ENCODE measurements around the gene PLXND1.
A peak's percentile ranks its signal among the peaks of the same experiment; 100 is the strongest.
"Not testable (repeated sequence)": the region's sequence is repeated elsewhere in the genome, so short reads cannot be mapped to it uniquely, and the experiment has no call there.

PLXND1 gene

GRCh38 chr3:129606636-129607390, at the start of gene PLXND1:
Gene PLXND1 (minus strand): TSS chr3:129606676. CDS start chr3:129606639, 37 bp downstream.
- DNase-seq: peak; percentile 31

DNA sequence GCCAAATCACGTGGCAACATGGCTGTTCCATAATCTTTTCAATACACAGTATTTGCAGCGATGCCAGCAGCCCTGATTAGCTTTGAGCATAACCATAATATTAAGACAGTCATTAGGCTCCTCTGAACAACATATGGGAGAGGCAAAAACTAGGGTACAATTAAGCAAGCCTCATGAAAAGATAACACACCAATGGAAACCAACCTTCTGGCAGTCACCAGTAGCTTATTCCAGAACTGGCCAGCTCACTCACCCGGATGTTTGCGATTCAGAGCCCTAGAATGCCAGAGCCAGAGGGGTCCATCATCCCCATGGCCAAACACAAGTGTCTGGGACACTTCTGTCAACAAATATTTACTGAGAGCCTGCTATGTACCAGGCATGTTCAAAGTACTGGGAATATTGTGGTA, 48.8 kb upstream of the PLXND1 start:
- no peak for DNase-seq

- no peak for DNase-seq
Observed at GRCh38 chr3:129654131-129654530, 47.7 kb upstream of the PLXND1 start.

- no peak for DNase-seq
Observed at GRCh38 chr3:129653019-129653418, 46.5 kb upstream of the PLXND1 start.

- DNase-seq: no peak
Observed at GRCh38 chr3:129651435-129652202, 45.1 kb upstream of the PLXND1 start.

DNA sequence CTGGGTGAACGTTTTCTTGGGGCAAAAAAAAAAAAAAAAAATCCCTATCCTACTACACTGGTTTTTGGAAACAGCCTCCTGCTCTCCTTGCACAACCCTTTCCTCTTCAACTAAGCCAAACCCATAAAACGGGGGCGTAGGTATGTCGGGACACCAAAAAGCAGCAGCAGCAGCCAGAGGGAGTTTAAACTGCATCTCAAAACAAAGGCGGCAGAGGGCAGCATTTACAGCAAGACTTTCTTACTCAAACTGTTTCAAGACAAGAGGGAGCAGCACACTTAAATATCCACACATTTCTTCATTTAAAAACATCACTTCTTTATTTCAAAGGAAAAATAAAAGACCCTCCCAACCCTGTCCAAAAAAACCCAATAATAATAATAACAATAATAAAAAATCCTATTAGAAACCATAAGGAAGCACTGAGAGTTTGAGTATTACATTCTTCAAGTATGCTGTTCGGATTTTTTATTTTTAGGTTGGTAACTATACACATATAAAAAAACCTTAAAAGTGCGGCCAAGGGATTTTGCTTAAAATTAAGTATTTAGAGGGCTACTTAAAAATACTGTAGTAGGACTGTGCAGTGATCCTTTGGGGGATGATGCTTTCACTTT, 43.9 kb upstream of the PLXND1 start:
- DNase-seq: peak; percentile 27

DNA sequence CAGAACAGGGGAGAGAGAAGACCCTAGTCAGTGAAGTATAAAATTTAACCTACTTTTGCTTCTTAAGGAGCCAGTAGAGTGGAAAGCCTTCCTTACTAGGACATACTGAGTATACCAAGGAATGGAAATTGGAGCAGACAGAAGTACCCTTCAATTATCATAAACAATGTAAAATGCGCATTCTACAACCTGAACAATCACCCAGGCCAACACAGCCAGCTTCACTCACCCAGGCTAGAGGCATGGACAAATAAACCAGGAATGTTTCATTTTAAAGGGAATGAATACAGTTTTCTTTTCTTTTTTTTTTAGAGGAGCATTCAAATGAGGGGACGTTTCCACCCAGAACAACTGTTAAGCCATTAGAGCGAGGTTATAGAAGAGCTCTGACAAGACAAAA, 41.9 kb upstream of the PLXND1 start:
- DNase-seq: no peak

GRCh38 chr3:129645286-129645685, 38.8 kb upstream of the PLXND1 start:
- no peak for DNase-seq

DNA sequence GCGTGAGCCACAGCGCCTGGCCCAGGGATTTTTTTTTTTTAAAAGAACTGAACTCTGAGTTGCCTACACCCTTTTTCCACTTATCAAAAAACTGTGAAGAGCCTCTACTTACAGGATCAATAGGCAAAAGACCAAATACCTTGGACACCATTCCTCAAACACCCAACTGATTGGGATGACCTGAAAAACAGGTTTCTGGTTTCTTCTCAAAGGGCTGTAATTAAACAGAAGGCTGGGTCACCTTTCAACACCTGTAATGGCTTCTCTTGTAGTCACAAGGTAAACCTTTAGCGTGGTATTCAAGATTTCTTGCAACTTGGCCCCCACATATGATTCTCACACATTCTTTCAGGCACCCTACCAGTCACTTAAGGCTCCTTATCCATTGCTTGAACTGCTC, 38.4 kb upstream of the PLXND1 start:
- DNase-seq: no peak

GRCh38 chr3:129641567-129642260, 35.2 kb upstream of the PLXND1 start:
- DNase-seq: not testable (repeated sequence)

DNA sequence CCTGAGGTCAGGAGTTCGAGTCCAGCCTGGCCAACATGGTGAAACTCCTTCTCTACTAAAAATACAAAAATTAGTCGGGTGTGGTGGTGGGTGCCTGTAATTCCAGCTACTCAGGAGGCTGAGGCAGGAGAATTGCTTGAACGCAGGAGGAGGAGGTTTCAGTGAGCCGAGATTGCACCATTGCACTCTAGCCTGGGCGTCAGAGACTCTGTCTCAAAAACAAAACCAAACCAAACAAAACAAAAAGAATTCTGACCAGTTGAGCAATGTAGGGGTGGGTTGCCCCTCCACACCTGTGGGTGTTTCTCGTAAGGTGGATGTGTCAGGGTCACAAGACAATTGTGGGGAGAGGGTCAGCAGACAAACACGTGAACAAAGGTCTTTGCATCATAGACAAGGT, 34.5 kb upstream of the PLXND1 start:
- DNase-seq: not testable (repeated sequence)

GRCh38 chr3:129638481-129638880, 32.0 kb upstream of the PLXND1 start:
- no peak for DNase-seq

GRCh38 chr3:129636082-129636481, 29.6 kb upstream of the PLXND1 start:
- no peak for DNase-seq

DNA sequence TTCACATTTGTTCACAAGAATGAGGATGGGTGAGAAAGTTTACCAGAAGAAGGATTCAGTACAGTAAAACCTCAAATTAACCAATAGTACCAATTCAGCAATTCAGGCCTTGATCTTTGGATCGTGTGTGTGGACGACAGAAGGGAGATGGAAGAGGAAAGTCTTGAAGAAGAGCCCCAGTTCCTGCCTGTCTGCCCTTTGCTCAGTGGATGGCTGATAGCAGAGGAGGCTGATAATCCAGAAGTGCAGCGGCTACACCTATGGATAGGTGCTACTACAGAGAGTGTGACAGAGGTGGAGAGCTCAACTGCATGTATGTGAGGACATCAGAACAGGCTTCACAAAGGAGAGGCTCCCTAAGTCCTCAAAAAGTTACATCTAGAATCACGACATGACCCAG, 29.2 kb upstream of the PLXND1 start:
- DNase-seq: no peak

DNA sequence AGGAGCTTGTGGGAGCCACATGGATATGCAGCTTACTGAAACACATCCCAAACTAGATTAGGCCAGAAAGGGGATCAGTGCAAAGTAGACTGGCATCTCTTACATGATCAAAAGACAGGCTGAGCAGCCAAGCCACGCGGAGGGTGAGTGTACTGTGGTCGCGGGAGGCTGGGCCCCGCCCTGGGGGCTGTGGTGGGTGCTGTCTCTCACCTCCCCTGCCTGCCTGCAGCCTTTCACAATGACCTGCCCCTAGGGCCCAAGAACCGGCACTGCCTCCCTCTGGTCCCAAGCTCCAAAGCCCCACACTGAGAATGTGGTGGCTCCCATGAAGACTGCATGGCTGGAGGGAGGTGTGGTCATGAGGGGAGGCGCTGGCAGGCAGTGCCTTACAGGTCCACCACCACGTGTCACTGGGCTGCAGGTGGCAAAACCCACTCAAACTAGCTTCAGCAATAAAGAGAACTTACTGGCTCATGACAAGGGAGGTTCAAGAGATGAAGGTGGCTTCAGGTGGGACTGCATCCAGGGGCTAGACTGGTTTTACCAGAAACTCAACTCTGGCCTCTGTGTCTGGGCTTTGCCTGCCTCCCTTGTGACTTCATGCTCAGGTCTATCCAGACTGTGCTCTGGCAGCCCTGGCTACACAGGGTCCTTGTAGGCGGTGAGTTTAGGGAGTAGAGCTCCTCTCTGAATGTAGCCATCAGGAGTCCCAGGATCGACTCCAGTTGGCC, 27.4 kb upstream of the PLXND1 start:
- DNase-seq: no peak

- no peak for DNase-seq
Observed at GRCh38 chr3:129632977-129633376, 26.5 kb upstream of the PLXND1 start.

DNA sequence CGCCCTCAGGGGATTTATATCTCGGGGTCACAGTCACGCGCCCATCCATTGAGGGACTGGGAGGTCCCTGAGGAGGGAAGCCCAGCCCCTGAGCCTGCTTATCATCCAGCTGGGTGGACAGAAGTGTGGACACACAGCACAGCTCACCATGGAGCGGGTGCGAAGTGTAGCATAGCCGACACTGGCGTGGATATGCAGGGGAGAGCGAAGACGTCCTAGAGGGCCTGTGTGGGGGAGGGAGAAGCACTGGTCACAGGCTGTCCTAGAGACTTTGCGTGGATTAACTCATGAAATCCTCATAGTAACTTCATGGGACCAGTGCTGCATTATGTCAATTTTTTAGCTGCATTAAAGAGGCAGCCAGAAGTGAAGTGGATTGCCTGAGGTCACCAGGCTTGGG, 26.1 kb upstream of the PLXND1 start:
- no peak for DNase-seq

GRCh38 chr3:129632056-129632455, 25.6 kb upstream of the PLXND1 start:
- no peak for DNase-seq

DNA sequence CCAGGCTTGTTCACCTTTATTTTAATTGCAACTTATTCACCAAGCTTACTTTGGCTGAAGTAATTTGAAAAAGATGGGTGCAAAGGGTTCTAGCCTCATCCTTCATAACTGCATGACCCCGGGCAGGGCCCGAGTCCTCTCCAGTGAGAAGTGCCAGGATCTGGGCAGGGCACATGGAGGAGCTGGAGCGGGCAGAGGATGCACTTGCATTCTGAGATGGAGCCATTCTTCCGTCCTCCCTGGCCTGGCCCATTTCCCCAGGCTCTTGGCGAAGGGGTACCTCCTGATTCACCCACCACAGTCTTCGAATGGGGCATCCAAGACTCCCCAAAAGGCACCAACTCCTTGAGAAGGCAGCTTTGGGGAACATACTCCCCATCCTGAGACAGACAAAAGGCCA, 22.5 kb upstream of the PLXND1 start:
- no peak for DNase-seq

DNA sequence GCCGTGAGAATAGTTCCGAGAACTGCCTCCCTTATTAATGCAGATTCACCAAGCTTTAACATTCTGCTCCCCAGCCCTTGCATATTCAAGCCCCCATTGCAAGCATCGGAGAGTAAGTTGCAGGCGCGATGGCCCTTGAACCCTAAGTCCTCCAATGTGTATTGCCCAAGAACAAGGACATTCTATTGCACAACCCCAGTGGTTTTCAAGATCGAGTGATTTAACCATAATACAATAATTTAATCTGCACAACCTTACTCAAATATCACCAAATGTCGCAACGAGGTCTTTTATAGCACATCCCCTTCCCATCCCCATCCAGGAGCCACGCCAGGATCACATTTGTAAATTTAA, 21.7 kb upstream of the PLXND1 start:
- DNase-seq: no peak

DNA sequence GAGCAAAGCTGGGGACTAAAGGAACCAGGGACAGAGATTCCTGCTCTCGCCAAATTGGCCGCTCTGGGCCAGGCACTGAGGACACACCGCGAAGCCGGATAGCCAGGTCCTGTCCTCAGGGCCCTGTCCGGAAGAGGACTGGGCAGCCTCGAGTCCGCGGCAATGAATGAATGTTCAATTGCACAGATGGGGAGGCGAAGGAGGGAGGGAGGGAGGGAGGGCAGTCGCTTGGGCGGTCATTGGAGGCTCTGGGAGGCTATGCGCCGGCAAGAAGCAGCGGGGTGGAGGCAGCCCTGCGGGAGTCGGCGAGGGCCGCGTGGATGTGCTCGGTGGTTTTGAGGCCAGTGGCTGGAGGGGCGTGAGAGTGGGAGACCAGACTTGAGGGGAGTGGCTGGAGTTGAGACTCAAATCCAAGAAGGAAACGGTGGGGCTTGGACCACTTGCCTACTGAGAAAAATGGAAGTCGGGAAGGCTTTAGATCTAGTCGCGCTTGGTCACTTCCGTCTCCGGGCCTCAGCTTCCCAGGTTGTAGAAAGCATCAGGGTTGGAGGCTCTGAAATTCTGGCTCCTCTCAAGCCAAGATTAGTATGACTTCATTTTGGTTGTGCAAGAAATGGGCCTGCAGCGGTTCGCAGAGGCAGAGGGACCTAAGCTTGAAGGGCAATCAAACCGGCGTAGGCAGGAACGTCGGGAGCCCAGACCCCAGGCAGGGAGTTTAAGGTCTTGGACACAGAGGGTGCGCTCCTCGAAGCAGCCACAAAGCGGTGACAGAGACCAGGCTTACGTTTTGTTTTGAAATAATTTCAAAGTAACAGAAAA, 21.1 kb upstream of the PLXND1 start:
- DNase-seq: peak; percentile 54

Data from activated effector memory CD4-positive, alpha-beta T cell treated with Interleukin-2 at 50 U/mL for 16 hours (primary cell).